ENCODE measurements around the gene NCOA3. TPM values are rescaled to one million over a fixed set of nuclear protein-coding genes. Genes with fewer than 3 reads are reported as not detected.
A peak's percentile ranks its signal among the peaks of the same experiment; 100 is the strongest.

The NCOA3 gene
- total RNA-seq, 1 experiment from 2014 or later: 23.3 TPM

DNA sequence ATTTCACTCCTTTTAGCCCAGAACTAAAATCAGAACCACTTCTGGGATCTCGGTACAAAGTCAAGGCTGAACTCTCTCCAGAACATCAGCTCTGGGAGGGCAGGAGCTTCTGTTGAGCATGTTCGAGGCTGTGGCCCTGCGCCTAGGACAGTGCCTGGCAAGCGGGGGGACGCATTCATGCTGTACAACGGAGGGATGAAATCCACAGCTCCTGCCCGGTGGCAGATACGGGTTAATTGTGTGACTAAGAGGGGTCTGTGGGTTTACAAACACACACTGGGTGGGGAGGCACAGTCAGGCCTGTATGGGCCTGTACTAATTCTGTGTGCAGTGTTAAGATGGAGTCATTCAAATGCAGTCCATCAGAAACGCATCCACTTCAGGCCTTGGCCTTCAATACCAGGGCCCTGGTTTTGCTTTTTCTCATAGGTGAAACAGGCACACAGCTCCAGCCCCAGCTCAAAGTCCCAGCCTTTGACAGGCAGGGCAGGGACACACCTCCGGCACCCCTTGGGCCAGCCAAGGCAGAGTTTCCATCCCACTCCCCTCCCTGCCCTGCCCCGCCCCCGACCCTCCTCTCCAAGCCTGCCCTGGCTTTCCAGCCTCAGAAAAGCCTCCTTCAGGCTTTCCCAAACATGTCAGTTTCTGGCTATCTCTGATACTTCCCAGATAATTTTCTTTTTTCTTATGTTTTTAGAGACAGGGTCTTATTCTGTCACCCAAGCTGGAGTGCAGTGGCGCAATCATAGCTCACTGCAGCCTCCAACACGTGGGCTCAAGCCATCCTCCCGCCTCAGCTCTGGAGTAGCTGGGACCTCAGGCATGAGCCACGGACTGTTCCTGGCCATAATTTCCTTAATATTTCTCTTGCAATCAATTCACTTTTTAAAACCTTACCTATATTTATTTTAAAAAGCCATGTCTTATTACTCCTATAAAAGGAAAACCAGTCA, 173.8 kb downstream of the NCOA3 start:
- H2AK5ac ChIP-seq (ENCODE audit: insufficient read length, low read length): no peak overlapping the region
- Mint-ChIP-seq H3K27ac (no peak overlapping the region), H3K27me3 (ENCODE audit: low read depth) (no peaks in the 10 kb centered on the region; the same call in 1 of the 2 replicates), H3K4me1 (peaks cover 4 to 17% of the 10 kb centered on the region in 2 experiments), H3K36me3 (ENCODE audit: insufficient read depth in 1 of 3, low read depth in 3 of 3) (peaks cover 0 to 4% (median 0%) of the 10 kb centered on the region in 3 experiments; a peak in 3 of 7 replicates), H3K4me3 (no peak overlapping the region), H3K9me3 (no peaks in the 10 kb centered on the region)
- no peaks in the 10 kb centered on the region for H3K9me3 ChIP-seq (ENCODE audit: control insufficient read depth, low read depth, low read length)
- no peak for TF ChIP-seq CTCF (conservative IDR thresholded peaks at IDR 0.05)
- H2BK20ac ChIP-seq (ENCODE audit: low read depth, low read length, poor library complexity, severe bottlenecking): no peak overlapping the region
- no peak overlapping the region for H3K14ac ChIP-seq (ENCODE audit: insufficient read depth, low read length)
- H3K27me3 ChIP-seq (ENCODE audit: insufficient read depth, low read length): no peaks in the 10 kb centered on the region
- no peaks in the 10 kb centered on the region for H3K4me1 ChIP-seq (ENCODE audit: insufficient read depth, low read length)
- H3T11ph ChIP-seq (ENCODE audit: low read length): no peak overlapping the region
- H2AFZ ChIP-seq (ENCODE audit: low read length): no peak overlapping the region
- no peak overlapping the region for H4K91ac ChIP-seq (ENCODE audit: insufficient read length, low read depth, low read length)
- no peaks in the 10 kb centered on the region for H3K79me1 ChIP-seq (ENCODE audit: insufficient read depth, low read depth, low read length, poor library complexity, severe bottlenecking)
- no peaks in the 10 kb centered on the region for H3K79me2 ChIP-seq (ENCODE audit: insufficient read depth, low read length)
- no peak overlapping the region for H3K4me2 ChIP-seq (ENCODE audit: insufficient read depth, insufficient read length, low read length)
- DNase-seq: peak; percentile 61
- WGBS (ENCODE audit: extremely low coverage, insufficient read length, low lambda C conversion rate): no CpG with 5 or more reads among the region's 16 CpGs
- no peak overlapping the region for H4K8ac ChIP-seq (replicated peaks; ENCODE audit: insufficient read length, low read depth, low read length)
- H3K4ac ChIP-seq (ENCODE audit: low read depth, low read length): no peak overlapping the region
- no peak overlapping the region for H3K23ac ChIP-seq (ENCODE audit: insufficient read length, low read depth, low read length)
- no peak overlapping the region for H4K5ac ChIP-seq (ENCODE audit: insufficient read length, low read depth, low read length)
- no peak overlapping the region for H2BK120ac ChIP-seq (ENCODE audit: low read depth, low read length, poor library complexity, severe bottlenecking)
- no peak overlapping the region for H2BK15ac ChIP-seq (ENCODE audit: low read depth, low read length)
- no peaks in the 10 kb centered on the region for H4K20me1 ChIP-seq (ENCODE audit: control insufficient read depth, insufficient read depth, insufficient read length)
- no peaks in the 10 kb centered on the region for H3K23me2 ChIP-seq (ENCODE audit: insufficient read length, low read depth, low read length, poor library complexity, severe bottlenecking)
- no peak overlapping the region for H2BK12ac ChIP-seq (ENCODE audit: insufficient read length, low read depth, low read length)
- H3K27ac ChIP-seq (ENCODE audit: insufficient read length, low read depth, low read length): no peak overlapping the region
- no peak overlapping the region for H3K56ac ChIP-seq (ENCODE audit: insufficient read length, low read depth, low read length)
- H3K18ac ChIP-seq (ENCODE audit: insufficient read length, low read depth, low read length): no peak overlapping the region
- no peak overlapping the region for H3K9ac ChIP-seq (ENCODE audit: extremely low read depth, insufficient read length, low read length)
- no peak overlapping the region for H2BK5ac ChIP-seq (ENCODE audit: insufficient read length, low read length)

Data from H9 (cell line).